Esophagus squamous epithelium (tissue), 4 donors: ENCODE measurements around the gene PCDHA4.

Experiments
- CTCF ChIP-seq, 6 experiments: fragments of 450-650 bp in 4 of 6; fragments of 200-600 bp in 2 of 6; sonication (generic) in 2 of 6; IDR thresholded peaks; one replicate each; pipeline ENCODE4 v1.5.1; 2016 to 2019; ENCODE audit warnings: antibody characterized with exemption in 6 of 6, mild to moderate bottlenecking in 4 of 6, moderate library complexity in 4 of 6
- POLR2A ChIP-seq, 4 donors: fragments of 450-650 bp; IDR thresholded peaks; one replicate each; pipeline ENCODE4 v1.6.1; 2017; ENCODE audit warnings: antibody characterized with exemption in 4 of 4, mild to moderate bottlenecking in 4 of 4, moderate library complexity in 3 of 4

GRCh38 chr5:140857987-140858240 is 51.0 kb downstream of the PCDHA4 start:
- TF ChIP-seq CTCF (IDR thresholded peaks at IDR 0.05) (no peak), POLR2A (IDR thresholded peaks at IDR 0.05) (no peak)
